HepG2 (cell line): ENCODE data around the gene TTLL4. TPM values are rescaled to one million over a fixed set of nuclear protein-coding genes. Genes with fewer than 3 reads are reported as not detected.

Source experiments
- FLYWCH1 ChIP-seq: sonication (generic); formaldehyde crosslinking; IDR thresholded peaks from 2 replicates; pipeline ENCODE4 v1.8.1; 2023; ENCODE audit warnings: mild to moderate bottlenecking, missing genetic modification reagents
- HOXA3 ChIP-seq: sonication (generic); formaldehyde crosslinking; IDR thresholded peaks from 2 replicates; pipeline ENCODE4 v1.5.0; 2020; ENCODE audit warnings: missing genetic modification reagents
- MYPOP ChIP-seq: sonication (generic); formaldehyde crosslinking; IDR thresholded peaks from 2 replicates; pipeline ENCODE4 v1.8.1; 2023; ENCODE audit warnings: mild to moderate bottlenecking, moderate library complexity, missing genetic modification reagents
- NCOR1 ChIP-seq: fragments of 200-600 bp; sonication (generic); IDR thresholded peaks from 2 replicates; pipeline ENCODE4 v1.7.0; 2017; ENCODE audit warnings: antibody characterized with exemption, low read length, borderline replicate concordance
- NFE2 ChIP-seq: sonication (generic); formaldehyde crosslinking; IDR thresholded peaks from 2 replicates; pipeline ENCODE4 v1.4.0; 2020; ENCODE audit warnings: missing genetic modification reagents
- PHF21A ChIP-seq: sonication (generic); formaldehyde crosslinking; IDR thresholded peaks from 2 replicates; pipeline ENCODE4 v1.5.0; 2020; ENCODE audit warnings: mild to moderate bottlenecking, missing genetic modification reagents
- SOX6 ChIP-seq, 2 experiments: fragments of 450-650 bp in 1 of 2; sonication (generic) in 1 of 2; formaldehyde crosslinking in 1 of 2; IDR thresholded peaks; 2 replicates each; pipeline versions ENCODE4 v1.4.0 to v1.6.1; 2017 to 2020; ENCODE audit warnings: antibody characterized with exemption in 1 of 2, mild to moderate bottlenecking in 1 of 2, missing genetic modification reagents in 1 of 2
- ZNF160 ChIP-seq: sonication (generic); formaldehyde crosslinking; IDR thresholded peaks from 2 replicates; pipeline ENCODE4 v1.8.0; 2022; ENCODE audit warnings: mild to moderate bottlenecking, inconsistent platforms, missing genetic modification reagents
- ZNF234 ChIP-seq: sonication (generic); formaldehyde crosslinking; conservative IDR thresholded peaks from 2 replicates; pipeline ENCODE4 v1.5.1; 2020; ENCODE audit warnings: mild to moderate bottlenecking, missing genetic modification reagents
- polyA plus RNA-seq, 8 experiments: library from polyadenylated mRNA; depleted of rRNA in 3 of 8; stranded (reverse) in 7 of 8; unstranded in 1 of 8; fragments of >200 nt; fragmentation: Illumina TruSeq in 4 of 8; extraction: Trizol in 4 of 8; gene quantifications; 2 replicates each; pipeline versions ENCODE4 v1.2.1 to v1.2.3, GENCODE V29; 2011 to 2016; ENCODE audit warnings: low read depth in 4 of 8, missing spikeins in 1 of 8, mixed read lengths in 1 of 8; ENCODE audit not compliant: insufficient read depth in 1 of 8
- total RNA-seq, 5 experiments: library from RNA; depleted of rRNA; stranded (reverse); fragments of >200 nt; fragmentation: Illumina TruSeq; extraction: Trizol; gene quantifications; 2 replicates each; pipeline ENCODE4 v1.2.3, GENCODE V29; 2016; ENCODE audit warnings: low read depth in 1 of 5
- TF ChIP-seq, protein P1 (sequence below): sonication (generic); formaldehyde crosslinking; IDR thresholded peaks from 2 replicates; pipeline ENCODE4 v1.5.0; 2020; ENCODE audit warnings: missing genetic modification reagents, mild to moderate bottlenecking, borderline replicate concordance

Gene TTLL4
- total and polyA plus RNA-seq, 2 of the 13 experiments (the other 11 are each of a cell fraction or from before 2014, with no cell fraction given) = 77.5 to 84.6 TPM

DNA sequence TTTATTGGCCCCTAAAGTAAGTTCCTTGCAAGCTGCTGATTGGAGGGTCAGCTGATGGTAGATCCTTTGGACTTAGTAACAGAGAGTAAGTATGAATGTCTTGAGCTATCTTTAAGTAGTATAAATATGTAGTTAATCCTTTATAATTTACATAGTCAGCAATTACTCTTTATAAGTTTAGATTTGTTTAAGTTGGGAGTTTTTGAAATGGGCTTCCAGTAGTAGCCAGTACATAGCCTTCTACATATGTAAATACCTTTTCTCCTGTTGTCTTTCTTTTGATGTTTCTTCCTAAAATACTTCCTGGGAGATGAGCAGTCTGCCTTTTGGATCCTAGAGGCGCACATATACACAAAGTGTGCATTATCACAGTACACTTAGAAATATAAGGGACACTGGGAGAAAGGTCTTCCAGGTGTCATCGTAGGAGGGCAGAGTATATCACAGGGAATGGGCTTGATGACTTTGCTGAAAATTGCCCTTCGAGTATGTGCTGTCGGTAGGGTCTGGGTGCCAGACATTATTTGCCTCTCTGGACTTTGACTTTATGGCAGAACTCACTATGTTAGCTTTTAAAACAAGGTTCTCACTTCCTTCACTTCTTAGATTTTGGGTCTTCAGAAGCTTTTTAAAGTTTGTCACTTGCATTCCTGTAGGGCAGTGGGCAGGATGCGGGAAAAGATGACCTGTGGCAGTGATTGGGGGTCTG lies 21.6 kb downstream of the TTLL4 start (continued):
- no peak for TF ChIP-seq NCOR1
- no peak for TF ChIP-seq HOXA3
- no peak for TF ChIP-seq SOX6 (IDR thresholded peaks at IDR 0.05)
- TF ChIP-seq SOX6 (CRISPR knock-in tag; IDR thresholded peaks at IDR 0.05) = no peak
- TF ChIP-seq ZNF234 (CRISPR knock-in tag) = no peak
- 0 out of 2 replicates have a peak, but pooled peaks have one; percentile 14 for TF ChIP-seq NFE2 (CRISPR knock-in tag)
- no peak for TF ChIP-seq ZNF160 (CRISPR knock-in tag)
- TF ChIP-seq FLYWCH1 (CRISPR knock-in tag) = no peak
- TF ChIP-seq, protein P1, sequence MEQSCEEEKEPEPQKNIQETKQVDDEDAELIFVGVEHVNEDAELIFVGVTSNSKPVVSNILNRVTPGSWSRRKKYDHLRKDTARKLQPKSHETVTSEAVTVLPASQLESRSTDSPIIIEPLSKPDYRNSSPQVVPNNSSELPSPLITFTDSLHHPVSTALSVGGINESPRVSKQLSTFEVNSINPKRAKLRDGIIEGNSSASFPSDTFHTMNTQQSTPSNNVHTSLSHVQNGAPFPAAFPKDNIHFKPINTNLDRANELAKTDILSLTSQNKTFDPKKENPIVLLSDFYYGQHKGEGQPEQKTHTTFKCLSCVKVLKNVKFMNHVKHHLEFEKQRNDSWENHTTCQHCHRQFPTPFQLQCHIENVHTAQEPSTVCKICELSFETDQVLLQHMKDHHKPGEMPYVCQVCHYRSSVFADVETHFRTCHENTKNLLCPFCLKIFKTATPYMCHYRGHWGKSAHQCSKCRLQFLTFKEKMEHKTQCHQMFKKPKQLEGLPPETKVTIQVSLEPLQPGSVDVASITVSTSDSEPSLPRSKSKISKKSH (CRISPR knock-in tag) = no peak
- peak; percentile 43; the same call in 1 of the 2 replicates for TF ChIP-seq PHF21A
- peak; percentile 15; the same call in 1 of the 2 replicates for TF ChIP-seq MYPOP
